PC-9 (cell line): ENCODE data around the gene DACH1.

ENCODE experiments used
- CTCF ChIP-seq: fragments of 200-600 bp; sonication (generic); conservative IDR thresholded peaks from 2 replicates; pipeline ENCODE4 v1.6.1; 2017; ENCODE audit warnings: mixed run types, antibody characterized with exemption, mild to moderate bottlenecking, moderate library complexity
- EZH2 ChIP-seq: fragments of 200-600 bp; sonication (generic); IDR thresholded peaks from 2 replicates; pipeline ENCODE4 v1.8.0; 2017; ENCODE audit warnings: antibody characterized with exemption, low read depth

DNA sequence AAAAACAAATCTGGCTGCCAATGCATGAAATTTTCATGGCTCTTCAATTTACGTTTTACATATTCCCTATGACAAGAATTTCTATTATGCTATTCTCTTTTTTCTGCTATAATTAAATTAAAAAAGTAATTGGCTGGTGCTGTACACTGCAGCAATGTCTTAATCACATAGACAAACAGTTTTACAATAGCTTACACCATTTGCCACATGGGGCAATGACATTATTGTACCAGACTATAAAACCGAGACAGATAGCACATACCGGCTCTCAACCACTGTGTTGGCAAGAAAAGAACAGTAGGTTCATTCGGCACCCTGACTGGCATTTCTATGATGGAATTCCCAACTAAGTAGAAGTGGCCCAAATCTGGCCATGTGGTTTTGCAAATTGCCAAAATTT, 67.7 kb downstream of the DACH1 start:
- TF ChIP-seq CTCF (no peak), EZH2 (no peak)
